T-helper 1 cell treated with Interleukin-12 subunit alpha and Interleukin-12 subunit beta and Interleukin-4 antibody, amounts not matched to agents 30 ng/mL and 1 ng/mL, for 36 hours (primary cell): ENCODE results near the gene TBC1D2B. TPM values are rescaled to one million over a fixed set of nuclear protein-coding genes. Genes with fewer than 3 reads are reported as not detected.
"Not testable (repeated sequence)": the region's sequence is repeated elsewhere in the genome, so short reads cannot be mapped to it uniquely, and the experiment has no call there.

Source experiments
- intact Hi-C: fragments of 100-400 bp; cut with micrococcal nuclease; formaldehyde crosslinking; loops from one replicate; pipeline ENCODE4 v1.15.1; 2024
- total RNA-seq: library from RNA; stranded (reverse); gene quantifications from 2 replicates; pipeline ENCODE4 v1.2.3, GENCODE V29; 2022

TBC1D2B gene
- total RNA-seq, 1 donor from 2014 or later = 115 TPM

GRCh38 chr15:77993970-77994693, 83.4 kb downstream of the TBC1D2B start:
- intact Hi-C loops = not testable (repeated sequence)

GRCh38 chr15:77993374-77993911, 84.1 kb downstream of the TBC1D2B start:
- intact Hi-C loops = no loop called here

- intact Hi-C loops = no loop called here
Observed at GRCh38 chr15:77992356-77993222, 84.9 kb downstream of the TBC1D2B start.

- intact Hi-C loops = not testable (repeated sequence)
Observed at GRCh38 chr15:77991658-77992201, 85.8 kb downstream of the TBC1D2B start.

GRCh38 chr15:77991029-77991406, 86.5 kb downstream of the TBC1D2B start:
- intact Hi-C loops = no loop called here

- intact Hi-C loops = loop anchor here (5.0 kb wide), 1 partner anchor 778 kb away; no protein-coding TSS in a partner anchor
Observed at GRCh38 chr15:77989296-77990143, 88.0 kb downstream of the TBC1D2B start.

- intact Hi-C loops = loop anchor here (5.0 kb wide), 1 partner anchor 779 kb away; no protein-coding TSS in a partner anchor
Observed at GRCh38 chr15:77988347-77989295, 88.9 kb downstream of the TBC1D2B start.

GRCh38 chr15:77987765-77988136, 89.8 kb downstream of the TBC1D2B start:
- intact Hi-C loops = loop anchor here (5.0 kb wide), 1 partner anchor 780 kb away; no protein-coding TSS in a partner anchor

GRCh38 chr15:77986891-77987764, 90.4 kb downstream of the TBC1D2B start:
- intact Hi-C loops = loop anchor here (5.0 kb wide), 1 partner anchor 780 kb away; no protein-coding TSS in a partner anchor

- intact Hi-C loops = loop anchor here (5.0 kb wide), 1 partner anchor 781 kb away; no protein-coding TSS in a partner anchor
Observed at GRCh38 chr15:77985931-77986480, 91.5 kb downstream of the TBC1D2B start.

- intact Hi-C loops = loop anchor here (5.0 kb wide), 1 partner anchor 782 kb away; no protein-coding TSS in a partner anchor
Observed at GRCh38 chr15:77985031-77985930, 92.2 kb downstream of the TBC1D2B start.

- intact Hi-C loops = no loop called here
Observed at GRCh38 chr15:77984446-77984861, 93.1 kb downstream of the TBC1D2B start.

- intact Hi-C loops = no loop called here
Observed at GRCh38 chr15:77983708-77984445, 93.6 kb downstream of the TBC1D2B start.

GRCh38 chr15:77983091-77983707, 94.3 kb downstream of the TBC1D2B start:
- intact Hi-C loops = no loop called here

GRCh38 chr15:77982127-77982490, 95.4 kb downstream of the TBC1D2B start:
- intact Hi-C loops = no loop called here
